PC-9 (cell line): ENCODE measurements around the gene TMPRSS9. TPM values are rescaled to one million over a fixed set of nuclear protein-coding genes. Genes with fewer than 3 reads are reported as not detected.

Experiments used
- BruUV-seq: library from RNA; stranded (reverse); fragments of 400-500 nt; replicated peaks from 2 replicates; lab custom pipeline; 2021; lab: Mats Ljungman, UMichigan
- CTCF ChIA-PET: fragments of 300-600 bp; sonication (Branson Sonifier 250); formaldehyde crosslinking; loops from one replicate; lab custom pipeline; 2022; ENCODE audit warnings: antibody characterized with exemption; lab: Charles Lee
- POLR2A ChIA-PET: fragments of 300-600 bp; sonication (Branson Sonifier 250); formaldehyde crosslinking; loops from one replicate; lab custom pipeline; 2022; ENCODE audit warnings: antibody characterized with exemption; ENCODE audit not compliant: unreplicated experiment; lab: Charles Lee
- DNase-seq, 2 experiments: peaks; one replicate each; pipeline versions ENCODE4 v3.0.0 to v3.0.0-alpha.2; 2015 to 2022; ENCODE audit warnings: mixed read lengths in 1 of 2
- H2AFZ ChIP-seq: fragments of 200-600 bp; sonication (generic); 2 replicates; pipeline ENCODE4 v1.8.1; 2017; ENCODE audit warnings: antibody characterized with exemption
- H3F3A ChIP-seq: fragments of 200-600 bp; sonication (generic); 2 replicates; pipeline ENCODE4 v1.8.1; 2017; ENCODE audit warnings: antibody characterized with exemption, mild to moderate bottlenecking, low read depth; ENCODE audit not compliant: insufficient read depth
- H3K27ac ChIP-seq: fragments of 200-600 bp; sonication (generic); 2 replicates; pipeline ENCODE4 v1.6.1; 2016; ENCODE audit warnings: mixed run types
- H3K27me3 ChIP-seq: fragments of 200-600 bp; sonication (generic); 2 replicates; pipeline ENCODE4 v1.6.1; 2016; ENCODE audit warnings: low read depth, mixed run types; ENCODE audit not compliant: insufficient read depth
- H3K36me3 ChIP-seq: fragments of 200-600 bp; sonication (generic); 2 replicates; pipeline ENCODE4 v1.6.1; 2016; ENCODE audit warnings: low read depth, mixed run types
- H3K4me1 ChIP-seq: fragments of 200-600 bp; sonication (generic); replicated peaks from 2 replicates; pipeline ENCODE4 v1.6.1; 2016; ENCODE audit warnings: mixed run types; ENCODE audit not compliant: insufficient read depth
- H3K4me2 ChIP-seq: fragments of 200-600 bp; sonication (generic); 2 replicates; pipeline ENCODE4 v1.6.1; 2017; ENCODE audit warnings: mixed run types
- H3K4me3 ChIP-seq: fragments of 200-600 bp; sonication (generic); 2 replicates; pipeline ENCODE4 v1.6.1; 2016; ENCODE audit warnings: mixed run types
- H3K79me2 ChIP-seq: fragments of 200-600 bp; sonication (generic); 2 replicates; pipeline ENCODE4 v1.6.1; 2017; ENCODE audit warnings: low read depth, mixed run types
- H3K9me2 ChIP-seq: fragments of 200-600 bp; sonication (generic); 2 replicates; pipeline ENCODE4 v1.8.1; 2017; ENCODE audit warnings: mild to moderate bottlenecking; ENCODE audit not compliant: insufficient read depth
- H3K9me3 ChIP-seq: fragments of 200-600 bp; sonication (generic); 2 replicates; pipeline ENCODE4 v1.8.1; 2016; ENCODE audit warnings: low read depth; ENCODE audit not compliant: insufficient read depth
- H4K20me1 ChIP-seq: fragments of 200-600 bp; sonication (generic); 2 replicates; pipeline ENCODE4 v1.8.1; 2017; ENCODE audit not compliant: insufficient read depth
- CTCF ChIP-seq: fragments of 200-600 bp; sonication (generic); conservative IDR thresholded peaks from 2 replicates; pipeline ENCODE4 v1.6.1; 2017; ENCODE audit warnings: mixed run types, antibody characterized with exemption, mild to moderate bottlenecking, moderate library complexity
- EZH2 ChIP-seq: fragments of 200-600 bp; sonication (generic); IDR thresholded peaks from 2 replicates; pipeline ENCODE4 v1.8.0; 2017; ENCODE audit warnings: antibody characterized with exemption, low read depth
- intact Hi-C: fragments of 100-400 bp; cut with micrococcal nuclease; formaldehyde crosslinking; loops from one replicate; pipeline ENCODE4 v1.10.0; 2022; ENCODE audit not compliant: unreplicated experiment
- total RNA-seq: library from RNA; stranded (reverse); gene quantifications from 2 replicates; pipeline ENCODE4 v1.2.3, GENCODE V29; 2021

Gene TMPRSS9
- total RNA-seq, 1 experiment from 2014 or later: 0.20 TPM

- DNase-seq: no peak
- H3K4me3 ChIP-seq: no peak overlapping the region
- no peak overlapping the region for H2AFZ ChIP-seq
- TF ChIP-seq CTCF (no peak), EZH2 (no peak)
- no peaks in the 10 kb centered on the region for H3K27me3 ChIP-seq
- POLR2A ChIA-PET: no interaction called here
- H3K79me2 ChIP-seq: peaks cover 20% of the 10 kb centered on the region
- CTCF ChIA-PET: interaction anchor here (0.5 kb wide), 1 partner anchor 28 kb away, joined by 3 read pairs; the partner anchor contains the start of gene LMNB2
- intact Hi-C loops: no loop called here
- H3K4me1 ChIP-seq: 0 out of 2 replicates have a peak, but pooled peaks cover 5% of the 10 kb centered on the region
- no peak overlapping the region for H3K4me2 ChIP-seq
- BruUV-seq: no TSS peak
- peaks cover 12% of the 10 kb centered on the region for H3F3A ChIP-seq
- no peak overlapping the region for H3K27ac ChIP-seq
- H3K9me2 ChIP-seq: no peaks in the 10 kb centered on the region
- H3K9me3 ChIP-seq: no peaks in the 10 kb centered on the region
- no peaks in the 10 kb centered on the region for H3K36me3 ChIP-seq
- H4K20me1 ChIP-seq: peaks cover 9% of the 10 kb centered on the region
These were observed 69.0 kb downstream of the TMPRSS9 start for GRCh38 chr19:2428756-2429711.

- Histone ChIP-seq H3K27me3 (no peaks in the 10 kb centered on the region), H3K4me2 (no peak overlapping the region), H3K9me2 (no peaks in the 10 kb centered on the region), H3K27ac (no peak overlapping the region), H3K36me3 (no peaks in the 10 kb centered on the region), H4K20me1 (peaks cover 9% of the 10 kb centered on the region), H3K4me3 (no peak overlapping the region), H3K79me2 (peaks cover 20% of the 10 kb centered on the region), H3K4me1 (0 out of 2 replicates have a peak, but pooled peaks cover 5% of the 10 kb centered on the region), H2AFZ (no peak overlapping the region), H3K9me3 (no peaks in the 10 kb centered on the region), H3F3A (peaks cover 12% of the 10 kb centered on the region)
- intact Hi-C loops: no loop called here
- ChIA-PET POLR2A (no interaction called here), CTCF (no interaction called here)
- TF ChIP-seq EZH2 (no peak), CTCF (no peak)
- no peak for DNase-seq
- BruUV-seq: no TSS peak
These were observed 70.0 kb downstream of the TMPRSS9 start for GRCh38 chr19:2429917-2430535.

GRCh38 chr19:2431318-2432055 lies 71.4 kb downstream of the TMPRSS9 start:
- Histone ChIP-seq H3K4me3 (no peak overlapping the region), H3K27me3 (no peaks in the 10 kb centered on the region), H3F3A (peaks cover 12% of the 10 kb centered on the region), H3K36me3 (no peaks in the 10 kb centered on the region), H3K4me1 (no peaks in the 10 kb centered on the region), H3K27ac (no peak overlapping the region), H2AFZ (no peak overlapping the region), H3K4me2 (no peak overlapping the region), H3K9me3 (no peaks in the 10 kb centered on the region), H3K79me2 (peaks cover 8% of the 10 kb centered on the region), H3K9me2 (no peaks in the 10 kb centered on the region), H4K20me1 (peaks cover 2% of the 10 kb centered on the region; the same call in 1 of the 2 replicates)
- POLR2A ChIA-PET: no interaction called here
- CTCF ChIA-PET: no interaction called here
- no TSS peak for BruUV-seq
- intact Hi-C loops: no loop called here
- no peak for TF ChIP-seq EZH2
- TF ChIP-seq CTCF: no peak
- no peak for DNase-seq
